Inflammatory macrophage treated with lipopolysaccharide for 1 hour (primary cell): Measurements from ENCODE around the gene MRPL12.

Experiments used
- DNase-seq, 2 donors: peaks; one replicate each; pipeline ENCODE4 v3.0.0-alpha.2; 2020 to 2022

Gene MRPL12

DNA sequence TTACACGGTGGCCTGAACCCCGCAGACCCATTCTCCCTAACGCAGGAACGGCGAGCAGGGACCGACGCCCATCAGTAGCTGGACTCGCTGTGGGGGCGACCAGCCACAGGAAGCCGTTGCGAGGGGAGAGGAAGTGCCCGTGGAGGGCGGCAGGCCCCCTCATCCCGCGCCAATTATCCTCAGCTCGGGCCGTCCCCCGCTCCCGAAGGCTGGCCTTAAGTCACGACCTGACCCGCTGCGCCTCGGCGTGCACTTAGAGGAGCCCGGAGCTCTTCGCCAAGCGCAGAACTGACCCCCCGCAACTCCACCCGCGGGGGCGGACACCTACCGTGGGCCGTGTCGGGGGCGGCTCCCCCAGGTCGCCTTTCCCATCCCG lies 20.0 kb upstream of the MRPL12 start:
- DNase-seq = peak; percentile 7 to 18

DNA sequence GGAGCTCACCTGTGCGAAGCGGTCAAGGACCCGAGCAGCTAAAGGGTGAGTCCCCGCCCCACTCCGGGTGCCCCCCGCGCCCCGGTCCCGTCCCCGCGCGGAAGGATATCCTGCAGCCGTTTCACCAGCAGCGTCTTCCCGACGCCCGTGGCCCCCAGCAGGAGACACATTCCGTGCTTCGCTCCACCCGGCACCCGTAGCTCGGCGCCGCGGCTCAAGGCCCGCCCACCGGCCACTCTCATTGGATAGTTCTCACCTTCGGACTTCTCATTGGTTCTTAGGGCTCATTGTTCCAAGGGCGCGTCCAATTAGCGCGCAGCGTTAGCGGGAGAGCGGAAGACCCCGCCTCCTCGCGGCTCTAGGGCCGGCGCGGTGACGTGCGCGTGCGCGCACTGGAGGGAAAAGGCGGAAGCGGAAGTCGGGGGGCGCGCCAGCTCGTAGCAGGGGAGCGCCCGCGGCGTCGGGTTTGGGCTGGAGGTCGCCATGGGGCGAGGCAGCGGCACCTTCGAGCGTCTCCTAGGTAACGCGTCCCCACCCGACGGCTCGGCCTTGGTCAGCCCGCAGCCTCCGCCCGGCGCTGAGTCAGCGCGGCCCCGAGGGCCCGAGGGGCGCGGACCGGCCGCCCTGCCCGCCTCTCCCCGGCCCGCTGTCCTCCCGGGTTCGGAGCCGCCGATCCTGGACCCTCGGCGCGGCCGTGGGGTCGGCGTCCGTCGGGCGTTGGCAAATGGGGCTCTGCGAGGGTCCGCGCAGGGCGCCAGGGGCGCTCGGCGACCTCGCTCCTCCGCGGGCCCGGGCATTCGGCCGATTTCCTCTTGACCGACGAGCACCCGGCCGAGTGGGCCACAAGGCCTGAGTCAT lies 19.4 kb upstream of the MRPL12 start, which contains the start of the genes ARL16 and HGS:
ARL16 (minus strand) TSS at position 214 of the 858 bp plus-strand sequence; CDS start at position 170, 44 bp downstream.
HGS (plus strand) TSS at position 428 of the 858 bp plus-strand sequence; CDS start at position 484, 56 bp downstream.
- peak; percentile 99 for DNase-seq

DNA sequence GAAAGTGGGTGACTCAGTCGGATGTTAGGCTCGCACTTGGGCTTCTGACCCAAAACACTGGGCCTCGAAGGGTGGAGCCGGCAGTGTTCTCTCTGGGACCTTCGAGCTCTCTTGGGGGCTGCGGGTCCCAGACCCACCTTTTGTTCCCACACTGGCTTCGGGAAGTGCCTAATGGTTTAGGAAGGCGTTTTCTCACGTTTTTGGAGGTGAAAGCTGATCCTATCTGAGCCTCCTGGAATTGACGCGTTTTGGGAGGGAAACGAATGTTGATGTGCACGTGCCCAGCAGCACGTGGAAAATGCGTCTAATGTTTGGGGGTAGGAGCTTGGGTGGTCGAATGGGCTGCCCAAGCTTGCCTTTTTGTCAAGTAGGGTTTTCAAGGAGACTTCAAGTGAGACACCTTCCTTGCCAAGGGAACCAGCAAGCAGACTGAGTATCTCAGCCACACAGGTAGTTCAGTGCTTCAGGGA lies 18.7 kb upstream of the MRPL12 start:
- DNase-seq = peak in 1 of 2 donors; percentile 77

DNA sequence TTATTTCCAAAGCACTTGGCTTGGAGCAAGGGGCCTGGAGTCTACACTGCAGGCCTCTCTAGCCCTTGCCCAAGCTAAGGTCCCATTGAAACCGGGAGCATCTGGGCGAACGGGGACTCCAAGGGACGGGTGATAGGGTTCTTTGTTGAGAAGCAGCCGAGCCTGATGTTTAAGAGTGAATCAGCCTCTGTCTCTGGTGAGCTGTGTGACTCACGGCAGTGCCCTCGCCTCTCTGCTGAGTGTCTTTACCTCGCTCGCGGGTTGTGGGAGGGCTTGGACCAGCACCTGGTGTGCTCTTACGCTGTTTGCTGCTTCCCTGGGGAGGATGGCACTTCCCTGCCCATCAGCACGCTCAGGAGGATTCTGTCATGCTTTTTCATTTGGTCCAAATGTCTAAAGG lies 18.1 kb upstream of the MRPL12 start:
- DNase-seq = peak in 1 of 2 donors; percentile 3

DNA sequence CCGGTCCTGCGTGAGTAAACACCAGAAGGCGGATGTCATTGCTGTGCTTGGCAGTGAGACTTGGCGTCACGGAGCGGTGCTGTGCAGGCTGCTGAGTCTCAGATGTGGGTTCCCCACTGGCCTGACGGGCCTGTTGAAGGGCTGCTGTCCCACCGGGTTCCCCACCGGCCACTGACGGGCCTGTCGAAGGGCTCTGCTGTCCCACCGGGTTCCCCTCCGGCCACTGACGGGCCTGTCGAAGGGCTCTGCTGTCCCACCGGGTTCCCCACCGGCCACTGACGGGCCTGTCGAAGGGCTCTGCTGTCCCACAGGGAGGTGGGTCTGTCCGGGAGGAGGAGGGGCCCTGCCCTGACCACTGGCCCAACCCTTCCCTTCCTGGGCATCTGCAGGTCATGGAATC lies 16.6 kb upstream of the MRPL12 start:
- DNase-seq = no peak

DNA sequence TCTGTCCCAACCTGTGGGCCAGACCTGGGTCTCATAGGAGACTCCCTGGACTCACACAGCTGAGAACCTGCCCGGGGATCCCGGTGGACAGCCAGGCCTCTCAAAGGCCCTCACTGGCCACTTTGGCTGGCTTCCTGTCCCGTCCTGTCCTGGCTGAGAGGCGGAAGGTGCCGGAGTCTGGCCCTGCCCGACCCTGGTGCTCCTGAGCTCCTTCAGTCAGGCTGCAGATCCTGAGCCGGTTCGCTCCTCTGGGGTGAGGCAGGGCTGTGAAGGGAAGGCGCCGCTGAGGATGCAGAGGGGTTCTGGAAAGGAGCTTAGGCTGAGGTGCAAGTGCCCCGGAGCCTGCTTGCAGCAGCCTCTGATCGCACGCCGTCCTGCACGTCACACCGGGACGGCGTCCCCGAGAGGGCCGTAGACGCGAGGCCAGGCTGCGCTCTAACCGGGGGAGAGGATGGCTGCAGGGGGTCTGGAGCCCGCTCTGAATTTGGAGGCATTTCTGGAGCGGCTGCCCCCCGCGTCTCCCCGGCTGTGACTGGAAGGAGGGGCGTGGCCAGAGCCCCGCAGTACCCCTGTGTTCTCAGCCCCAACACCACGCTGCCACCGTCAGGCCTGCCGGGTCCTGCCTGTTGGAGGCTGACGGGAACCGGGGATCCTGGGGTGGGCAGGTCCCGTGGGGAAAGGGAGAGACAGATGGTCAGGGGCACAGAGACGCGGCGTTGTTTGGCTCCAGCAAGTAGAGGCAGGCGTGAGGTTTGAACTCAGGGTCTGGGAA lies 15.2 kb upstream of the MRPL12 start:
- DNase-seq = no peak

DNA sequence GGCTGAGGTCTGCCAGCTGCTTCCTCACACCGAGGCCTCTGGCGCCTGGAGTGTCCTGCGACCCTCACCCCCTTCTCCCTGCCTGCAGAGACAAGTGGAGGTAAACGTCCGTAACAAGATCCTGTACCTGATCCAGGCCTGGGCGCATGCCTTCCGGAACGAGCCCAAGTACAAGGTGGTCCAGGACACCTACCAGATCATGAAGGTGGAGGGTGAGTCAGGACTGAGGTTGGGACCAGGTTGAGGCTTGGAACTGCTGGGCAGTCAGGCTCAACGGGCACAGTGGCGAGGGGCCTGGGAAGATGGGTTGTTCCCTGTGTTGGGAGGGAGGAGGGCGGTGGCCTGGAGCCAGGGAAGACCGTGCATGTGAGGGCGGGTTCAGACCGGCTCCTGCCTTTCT lies 14.6 kb upstream of the MRPL12 start:
- no peak for DNase-seq

DNA sequence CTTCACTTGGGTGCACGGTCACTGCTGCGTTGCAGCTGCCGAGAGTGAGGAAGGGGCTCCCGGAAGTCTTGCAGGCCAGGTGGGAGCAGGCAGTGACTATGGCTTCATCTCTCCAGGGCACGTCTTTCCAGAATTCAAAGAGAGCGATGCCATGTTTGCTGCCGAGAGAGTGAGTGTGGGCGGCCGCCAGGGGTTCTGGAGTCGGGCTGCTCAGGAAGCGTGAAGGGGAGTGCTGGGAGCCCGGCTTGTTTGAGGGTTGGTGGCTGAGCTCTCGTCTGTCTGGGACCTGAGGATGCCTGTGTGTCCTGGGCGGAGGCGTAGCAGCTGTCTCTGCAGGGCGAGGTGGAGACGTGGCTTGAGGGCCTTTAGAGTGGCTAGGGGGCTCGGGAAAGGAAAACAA lies 13.1 kb upstream of the MRPL12 start:
- DNase-seq = no peak

DNA sequence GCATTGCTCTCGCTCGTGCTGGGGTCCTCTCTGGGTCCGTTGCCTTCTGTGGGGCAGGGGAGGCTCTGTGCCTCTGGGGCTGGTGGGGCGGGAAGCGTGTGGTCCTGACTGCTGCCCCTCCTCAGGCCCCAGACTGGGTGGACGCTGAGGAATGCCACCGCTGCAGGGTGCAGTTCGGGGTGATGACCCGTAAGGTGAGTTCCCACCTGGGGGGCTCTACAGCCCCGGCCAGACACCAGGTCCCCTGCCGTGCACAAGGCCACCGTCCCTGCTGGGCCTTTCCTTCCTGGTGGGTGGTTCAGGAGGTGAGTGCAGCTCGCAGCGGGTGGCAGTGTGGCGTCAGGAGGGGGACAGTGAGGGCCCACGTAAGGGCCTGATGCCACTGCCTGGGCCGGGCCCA lies 12.6 kb upstream of the MRPL12 start:
- no peak for DNase-seq

DNA sequence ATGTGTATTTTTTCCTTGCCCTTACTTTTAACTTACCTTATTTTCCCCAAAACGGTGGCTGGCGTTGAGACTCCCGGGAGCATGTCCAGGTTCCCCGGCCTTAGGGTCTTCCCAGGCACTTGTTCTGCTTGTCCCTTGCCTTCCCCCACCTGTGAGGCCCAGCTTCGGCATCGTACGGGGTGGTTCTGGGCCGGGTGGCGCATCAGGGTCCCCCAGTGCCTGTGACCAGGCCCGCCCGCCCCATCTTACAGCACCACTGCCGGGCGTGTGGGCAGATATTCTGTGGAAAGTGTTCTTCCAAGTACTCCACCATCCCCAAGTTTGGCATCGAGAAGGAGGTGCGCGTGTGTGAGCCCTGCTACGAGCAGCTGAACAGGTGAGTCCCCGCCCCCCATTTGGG lies 12.0 kb upstream of the MRPL12 start:
- no peak for DNase-seq

DNA sequence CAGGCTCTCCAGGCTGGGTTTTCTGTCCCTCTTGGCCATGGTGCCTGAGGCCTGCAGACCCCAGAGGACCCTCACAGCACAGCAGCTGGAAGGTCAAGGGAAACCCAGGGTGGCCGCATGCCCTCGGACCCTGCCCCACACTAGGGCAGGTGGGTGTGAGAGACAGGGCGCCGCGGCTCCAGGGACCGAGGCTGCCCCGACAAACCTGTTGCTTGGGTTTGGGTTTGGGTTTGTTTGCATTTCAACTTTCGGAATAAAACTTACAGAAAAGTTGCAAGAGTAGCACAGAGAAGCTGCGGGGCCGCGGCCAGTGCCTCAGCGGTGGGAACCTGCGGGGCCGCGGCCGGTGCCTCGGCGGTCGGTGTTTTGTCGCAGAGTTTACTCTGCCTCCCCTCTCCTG lies 11.6 kb upstream of the MRPL12 start:
- DNase-seq = no peak

DNA sequence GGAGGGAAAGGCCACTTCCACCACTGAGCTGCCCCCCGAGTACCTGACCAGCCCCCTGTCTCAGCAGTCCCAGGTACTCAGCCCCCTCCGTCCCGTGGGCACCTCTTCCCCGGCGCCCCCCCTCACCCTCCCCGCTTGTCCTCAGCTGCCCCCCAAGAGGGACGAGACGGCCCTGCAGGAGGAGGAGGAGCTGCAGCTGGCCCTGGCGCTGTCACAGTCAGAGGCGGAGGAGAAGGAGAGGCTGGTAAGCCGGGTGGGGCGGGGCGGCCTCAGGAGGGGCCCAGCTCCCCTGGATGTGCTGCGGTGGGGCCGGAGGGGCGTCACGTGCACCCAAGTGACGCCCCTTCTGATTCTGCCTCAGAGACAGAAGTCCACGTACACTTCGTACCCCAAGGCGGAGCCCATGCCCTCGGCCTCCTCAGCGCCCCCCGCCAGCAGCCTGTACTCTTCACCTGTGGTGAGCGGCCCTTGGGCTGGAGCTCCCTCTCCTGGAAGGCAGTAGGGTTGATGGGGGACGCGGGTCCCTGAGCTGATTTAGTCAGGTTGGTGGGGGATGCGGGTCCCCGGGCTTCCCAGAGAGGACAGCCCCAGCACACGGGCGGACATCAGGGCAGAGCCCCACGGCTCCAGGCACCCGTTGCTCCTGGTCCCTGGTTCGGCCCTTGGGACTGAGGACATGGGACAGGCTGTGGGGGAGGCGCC lies 9.5 kb upstream of the MRPL12 start:
- DNase-seq = no peak

DNA sequence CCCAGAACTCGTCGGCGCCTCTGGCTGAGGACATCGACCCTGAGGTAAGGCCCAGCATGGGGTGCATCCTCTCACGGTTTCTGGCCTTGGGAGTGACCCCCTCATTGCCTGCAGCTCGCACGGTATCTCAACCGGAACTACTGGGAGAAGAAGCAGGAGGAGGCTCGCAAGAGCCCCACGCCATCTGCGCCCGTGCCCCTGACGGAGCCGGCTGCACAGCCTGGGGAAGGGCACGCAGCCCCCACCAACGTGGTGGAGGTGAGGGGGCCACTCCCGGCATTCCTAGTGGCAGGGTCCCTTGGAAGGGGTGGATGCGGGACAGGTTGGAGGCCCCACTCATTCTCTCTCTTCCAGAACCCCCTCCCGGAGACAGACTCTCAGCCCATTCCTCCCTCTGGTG lies 8.4 kb upstream of the MRPL12 start:
- no peak for DNase-seq

DNA sequence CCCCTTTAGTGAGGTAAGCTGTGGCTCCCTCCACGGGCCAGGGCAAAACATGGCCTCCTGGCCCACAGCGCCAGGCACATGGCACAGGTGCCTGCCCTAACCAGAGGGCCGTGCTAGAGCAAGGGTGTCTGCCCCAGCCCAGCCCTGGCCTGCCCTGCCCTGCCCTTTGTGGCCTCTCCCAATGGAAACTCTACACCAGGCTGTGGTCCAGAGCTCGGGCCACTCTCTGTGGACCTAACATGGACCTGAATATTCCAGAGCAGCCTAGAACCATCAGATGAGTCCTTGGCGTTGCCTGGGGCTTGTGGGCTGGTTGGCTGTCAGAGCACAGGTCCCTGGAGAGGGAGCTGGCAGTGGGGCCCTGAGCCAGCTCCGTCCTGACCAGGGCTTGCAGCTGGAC lies 8.0 kb upstream of the MRPL12 start:
- DNase-seq = no peak

DNA sequence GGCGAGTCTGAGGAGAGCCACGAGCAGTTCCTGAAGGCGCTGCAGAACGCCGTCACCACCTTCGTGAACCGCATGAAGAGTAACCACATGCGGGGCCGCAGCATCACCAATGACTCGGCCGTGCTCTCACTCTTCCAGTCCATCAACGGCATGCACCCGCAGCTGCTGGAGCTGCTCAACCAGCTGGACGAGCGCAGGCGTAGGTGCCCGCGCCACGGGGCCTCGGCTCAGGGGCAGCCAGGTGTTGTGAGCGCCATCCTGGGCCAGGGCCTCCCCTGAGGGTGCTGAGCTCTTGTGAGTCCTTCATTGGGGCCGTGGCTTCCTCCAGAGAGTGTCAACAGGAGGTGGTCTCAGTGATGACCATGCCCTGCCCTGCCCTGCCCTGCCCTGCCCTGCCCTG lies 7.4 kb upstream of the MRPL12 start:
- no peak for DNase-seq

DNA sequence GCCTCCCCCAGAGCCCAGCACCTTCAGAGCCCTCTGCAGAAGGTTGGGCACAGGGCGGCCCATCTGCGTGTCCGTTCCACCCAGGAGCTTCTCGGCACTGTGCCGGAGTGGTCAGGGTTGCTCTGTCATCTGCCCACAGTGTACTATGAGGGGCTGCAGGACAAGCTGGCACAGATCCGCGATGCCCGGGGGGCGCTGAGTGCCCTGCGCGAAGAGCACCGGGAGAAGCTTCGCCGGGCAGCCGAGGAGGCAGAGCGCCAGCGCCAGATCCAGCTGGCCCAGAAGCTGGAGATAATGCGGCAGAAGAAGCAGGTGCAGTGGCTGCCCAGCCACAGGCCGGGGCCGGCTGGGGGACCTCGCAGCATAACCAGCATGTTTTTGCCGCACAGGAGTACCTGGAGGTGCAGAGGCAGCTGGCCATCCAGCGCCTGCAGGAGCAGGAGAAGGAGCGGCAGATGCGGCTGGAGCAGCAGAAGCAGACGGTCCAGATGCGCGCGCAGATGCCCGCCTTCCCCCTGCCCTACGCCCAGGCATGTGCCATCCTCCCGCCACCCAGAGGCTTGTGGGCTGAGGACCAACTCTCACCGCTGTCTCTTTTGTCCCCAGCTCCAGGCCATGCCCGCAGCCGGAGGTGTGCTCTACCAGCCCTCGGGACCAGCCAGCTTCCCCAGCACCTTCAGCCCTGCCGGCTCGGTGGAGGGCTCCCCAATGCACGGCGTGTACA lies 6.8 kb upstream of the MRPL12 start:
- no peak for DNase-seq

DNA sequence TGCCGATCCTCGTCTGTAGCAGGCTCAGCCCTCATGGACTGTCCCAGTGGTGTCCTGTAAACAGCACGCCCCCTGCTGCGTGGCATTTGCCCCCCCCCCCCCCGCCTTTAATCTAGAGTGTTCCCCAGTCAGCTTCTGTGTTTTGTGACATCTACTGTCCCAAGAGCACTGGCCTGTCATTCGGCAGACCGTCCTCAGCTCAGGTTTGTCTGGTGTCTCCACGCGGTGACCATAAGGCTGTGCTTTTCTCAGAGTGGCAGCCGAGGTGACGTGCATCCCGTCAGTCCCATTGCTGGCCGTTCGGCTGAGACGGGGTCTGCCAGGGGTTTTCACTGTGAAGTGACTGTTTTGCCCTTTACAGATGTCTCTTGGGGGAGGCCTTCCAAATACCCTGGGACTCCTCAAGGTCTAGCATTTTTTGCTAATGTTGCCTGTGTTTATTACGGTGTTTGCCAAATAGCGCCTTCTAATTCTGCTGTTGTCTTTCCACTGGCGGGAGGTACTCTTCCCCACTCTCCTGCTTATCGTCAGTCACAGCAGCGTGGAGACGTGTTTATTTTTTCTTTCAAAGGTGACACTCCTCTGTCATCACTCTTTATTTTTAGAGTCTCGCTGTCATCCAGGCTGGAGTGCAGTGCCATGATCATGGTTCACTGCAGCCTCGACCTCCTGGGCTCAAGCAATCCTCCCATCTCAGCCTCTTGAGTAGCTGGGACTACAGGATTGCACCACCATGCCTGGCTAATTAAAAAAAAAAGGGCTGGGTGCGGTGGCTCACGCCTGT lies 5.7 kb upstream of the MRPL12 start:
- no peak for DNase-seq

DNA sequence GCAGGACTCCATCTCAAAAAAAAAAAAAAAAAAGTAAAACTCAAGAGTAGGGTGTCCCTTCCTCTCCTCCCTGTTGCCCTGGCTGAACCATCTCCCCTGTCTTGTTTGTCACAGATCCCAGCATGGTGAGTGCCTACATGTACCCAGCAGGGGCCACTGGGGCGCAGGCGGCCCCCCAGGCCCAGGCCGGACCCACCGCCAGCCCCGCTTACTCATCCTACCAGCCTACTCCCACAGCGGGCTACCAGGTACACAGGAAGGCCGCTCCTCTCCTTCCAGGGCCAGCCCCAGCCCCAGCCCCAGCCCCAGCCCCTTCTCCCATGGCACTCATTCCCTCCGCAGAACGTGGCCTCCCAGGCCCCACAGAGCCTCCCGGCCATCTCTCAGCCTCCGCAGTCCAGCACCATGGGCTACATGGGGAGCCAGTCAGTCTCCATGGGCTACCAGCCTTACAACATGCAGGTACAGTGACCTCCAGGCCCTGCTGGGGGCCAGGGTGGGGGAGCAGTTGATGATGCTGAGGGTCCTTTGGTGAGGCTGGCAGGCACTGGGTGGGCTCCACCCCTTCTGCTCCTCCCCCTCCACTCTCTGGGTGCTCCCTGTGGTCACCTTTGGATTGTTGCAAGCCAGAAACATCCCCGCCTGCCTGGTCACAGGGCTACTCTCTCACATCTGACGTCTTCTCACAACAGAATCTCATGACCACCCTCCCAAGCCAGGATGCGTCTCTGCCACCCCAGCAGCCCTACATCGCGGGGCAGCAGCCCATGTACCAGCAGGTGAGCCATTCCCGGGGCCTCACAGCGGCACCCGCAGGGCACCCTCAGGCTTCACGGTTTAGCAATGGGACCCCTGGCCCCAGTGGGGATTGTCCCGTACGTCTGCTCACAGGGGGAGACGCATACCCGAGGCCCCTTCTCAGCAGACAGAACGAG lies 2.5 kb upstream of the MRPL12 start:
- DNase-seq = no peak

DNA sequence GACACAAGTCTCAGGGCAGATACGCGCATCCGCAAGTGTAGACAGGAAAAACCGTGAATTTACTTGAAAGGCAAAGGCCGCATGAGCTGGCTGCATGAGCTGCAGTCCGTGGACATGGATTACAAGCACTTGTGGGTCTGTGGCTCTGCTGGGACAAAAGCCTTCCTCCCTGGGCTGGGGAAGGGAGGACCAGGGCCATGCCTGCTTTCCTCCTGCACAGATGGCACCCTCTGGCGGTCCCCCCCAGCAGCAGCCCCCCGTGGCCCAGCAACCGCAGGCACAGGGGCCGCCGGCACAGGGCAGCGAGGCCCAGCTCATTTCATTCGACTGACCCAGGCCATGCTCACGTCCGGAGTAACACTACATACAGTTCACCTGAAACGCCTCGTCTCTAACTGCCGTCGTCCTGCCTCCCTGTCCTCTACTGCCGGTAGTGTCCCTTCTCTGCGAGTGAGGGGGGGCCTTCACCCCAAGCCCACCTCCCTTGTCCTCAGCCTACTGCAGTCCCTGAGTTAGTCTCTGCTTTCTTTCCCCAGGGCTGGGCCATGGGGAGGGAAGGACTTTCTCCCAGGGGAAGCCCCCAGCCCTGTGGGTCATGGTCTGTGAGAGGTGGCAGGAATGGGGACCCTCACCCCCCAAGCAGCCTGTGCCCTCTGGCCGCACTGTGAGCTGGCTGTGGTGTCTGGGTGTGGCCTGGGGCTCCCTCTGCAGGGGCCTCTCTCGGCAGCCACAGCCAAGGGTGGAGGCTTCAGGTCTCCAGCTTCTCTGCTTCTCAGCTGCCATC lies 1.7 kb upstream of the MRPL12 start:
- DNase-seq = no peak
